H1 (cell line): Measurements from ENCODE around the gene SUDS3. TPM values are rescaled to one million over a fixed set of nuclear protein-coding genes. Genes with fewer than 3 reads are reported as not detected.

Experiments
- CTCF ChIA-PET: fragments of 300-600 bp; sonication (Branson Sonifier 250); formaldehyde crosslinking; loops from one replicate; lab custom pipeline; 2021; ENCODE audit not compliant: partially characterized antibody; lab: Charles Lee
- POLR2A ChIA-PET: fragments of 300-600 bp; sonication (Branson Sonifier 250); formaldehyde crosslinking; loops from one replicate; lab custom pipeline; 2021; ENCODE audit warnings: inconsistent platforms; ENCODE audit not compliant: partially characterized antibody; lab: Charles Lee
- DNase-seq, 2 experiments: peaks; one replicate each; pipeline versions ENCODE4 v3.0.0 to v3.0.0-alpha.2; 2010 to 2022; ENCODE audit warnings: low spot score in 2 of 2, low read depth in 1 of 2, mixed read lengths in 1 of 2
- FAIRE-seq: peaks from 2 replicates; lab custom pipeline; 2011; peaks lifted over from hg19 to GRCh38; lab: Jason Lieb, UNC
- H2AFZ ChIP-seq: 2 replicates; pipeline ENCODE4 v1.8.1; 2012; ENCODE audit warnings: low read length, inconsistent platforms
- H2AK5ac ChIP-seq: 2 replicates; pipeline ENCODE4 v1.6.1; 2013; ENCODE audit warnings: low read depth, low read length
- H2BK120ac ChIP-seq: replicated peaks from 2 replicates; pipeline ENCODE3; 2013; ENCODE audit warnings: low read depth, low read length, inconsistent platforms
- H2BK12ac ChIP-seq: 2 replicates; pipeline ENCODE4 v1.6.1; 2013; ENCODE audit warnings: low read depth, low read length
- H2BK15ac ChIP-seq: 2 replicates; pipeline ENCODE4 v1.6.1; 2013; ENCODE audit warnings: low read length
- H2BK20ac ChIP-seq: 2 replicates; pipeline ENCODE4 v1.6.1; 2013; ENCODE audit warnings: low read length
- H2BK5ac ChIP-seq: 2 replicates; pipeline ENCODE4 v1.6.1; 2013; ENCODE audit warnings: low read depth, low read length
- H3K14ac ChIP-seq: 2 replicates; pipeline ENCODE4 v1.6.1; 2013; ENCODE audit warnings: inconsistent platforms; ENCODE audit not compliant: insufficient read length
- H3K18ac ChIP-seq: 2 replicates; pipeline ENCODE4 v1.6.1; 2013; ENCODE audit warnings: low read length; ENCODE audit errors: extremely low read depth
- H3K23ac ChIP-seq: 2 replicates; pipeline ENCODE4 v1.6.1; 2013; ENCODE audit warnings: inconsistent platforms; ENCODE audit not compliant: insufficient read length
- H3K23me2 ChIP-seq: 2 replicates; pipeline ENCODE4 v1.6.1; 2013; ENCODE audit warnings: low read depth, low read length
- H3K27ac ChIP-seq: 2 replicates; pipeline ENCODE4 v1.6.1; 2011; ENCODE audit warnings: low read depth, low read length, inconsistent platforms
- H3K27me3 ChIP-seq, 4 experiments: replicated peaks in 1 of 4; 1 replicate in 1 of 4; 2 replicates in 3 of 4; pipeline versions ENCODE4 v1.6.1 to v1.8.1; 2011 to 2013; ENCODE audit warnings: low read length in 3 of 4, mild to moderate bottlenecking in 3 of 4, inconsistent platforms in 2 of 4, mixed read lengths in 2 of 4, moderate library complexity in 1 of 4; ENCODE audit not compliant: control insufficient read depth in 3 of 4, insufficient read depth in 3 of 4; ENCODE audit errors: extremely low read depth in 1 of 4
- H3K36me3 ChIP-seq, 4 experiments: 2 replicates each; pipeline versions ENCODE4 v1.6.1 to v1.8.1; 2011 to 2013; ENCODE audit warnings: mild to moderate bottlenecking in 4 of 4, low read length in 3 of 4, moderate library complexity in 2 of 4, control low read depth in 1 of 4, inconsistent platforms in 1 of 4; ENCODE audit not compliant: insufficient read depth in 4 of 4, control insufficient read depth in 2 of 4
- H3K4ac ChIP-seq: replicated peaks from 2 replicates; pipeline ENCODE3; 2013; ENCODE audit warnings: low read length, low read depth, mixed read lengths, inconsistent platforms; ENCODE audit not compliant: insufficient read length
- H3K4me1 ChIP-seq, 4 experiments: replicated peaks in 1 of 4; 1 replicate in 1 of 4; 2 replicates in 3 of 4; pipeline versions ENCODE4 v1.6.1 to v1.8.1; 2011 to 2013; ENCODE audit warnings: low read length in 3 of 4, inconsistent platforms in 2 of 4, mixed read lengths in 1 of 4; ENCODE audit not compliant: insufficient read depth in 4 of 4, control insufficient read depth in 3 of 4
- H3K4me2 ChIP-seq, 2 experiments: 2 replicates each; pipeline versions ENCODE4 v1.6.1 to v1.8.1; 2011 to 2013; ENCODE audit warnings: low read depth in 2 of 2, low read length in 2 of 2, control low read depth in 1 of 2, inconsistent platforms in 1 of 2, mild to moderate bottlenecking in 1 of 2; ENCODE audit not compliant: insufficient read depth in 1 of 2
- H3K4me3 ChIP-seq, 4 experiments: fragments of 200-600, 300-600 bp in 1 of 4; sonication (generic), shearing (Covaris generic), sonication (Bioruptor Twin) in 1 of 4; 2 replicates each; pipeline versions ENCODE4 v1.5.1 to v1.8.1; 2011 to 2016; ENCODE audit warnings: low read length in 4 of 4, low read depth in 3 of 4, control low read depth in 2 of 4, inconsistent platforms in 2 of 4, mild to moderate bottlenecking in 2 of 4, mixed read lengths in 1 of 4, moderate library complexity in 1 of 4; ENCODE audit not compliant: insufficient read depth in 2 of 4; ENCODE audit errors: extremely low read depth in 1 of 4
- H3K56ac ChIP-seq: replicated peaks from 2 replicates; pipeline ENCODE3; 2013; ENCODE audit warnings: low read depth, mild to moderate bottlenecking, mixed read lengths, low read length, inconsistent platforms; ENCODE audit not compliant: insufficient read length
- H3K79me1 ChIP-seq: 2 replicates; pipeline ENCODE4 v1.6.1; 2013; ENCODE audit warnings: low read depth, low read length, control low read depth
- H3K79me2 ChIP-seq, 2 experiments: 2 replicates each; pipeline versions ENCODE4 v1.6.1 to v1.8.1; 2012 to 2013; ENCODE audit warnings: low read length in 2 of 2, mild to moderate bottlenecking in 2 of 2, inconsistent platforms in 1 of 2; ENCODE audit not compliant: insufficient read depth in 2 of 2, control insufficient read depth in 1 of 2
- H3K9ac ChIP-seq, 4 experiments: replicated peaks in 1 of 4; 1 replicate in 1 of 4; 2 replicates in 3 of 4; pipeline versions ENCODE4 v1.6.1 to v1.8.1; 2011 to 2013; ENCODE audit warnings: low read depth in 3 of 4, low read length in 3 of 4, control low read depth in 2 of 4, mild to moderate bottlenecking in 2 of 4, moderate library complexity in 2 of 4, inconsistent platforms in 1 of 4; ENCODE audit errors: extremely low read depth in 1 of 4
- H3K9me3 ChIP-seq, 2 experiments: 2 replicates each; pipeline versions ENCODE4 v1.6.1 to v1.8.1; 2012 to 2013; ENCODE audit warnings: mild to moderate bottlenecking in 2 of 2, moderate library complexity in 2 of 2, control low read depth in 1 of 2, inconsistent platforms in 1 of 2, low read depth in 1 of 2, low read length in 1 of 2, mixed read lengths in 1 of 2; ENCODE audit not compliant: insufficient read depth in 2 of 2
- H4K20me1 ChIP-seq, 2 experiments: replicated peaks in 1 of 2; 2 replicates each; pipeline versions ENCODE3 to v1.8.1; 2011 to 2013; ENCODE audit warnings: inconsistent platforms in 2 of 2, low read length in 2 of 2, mild to moderate bottlenecking in 1 of 2; ENCODE audit not compliant: insufficient read depth in 2 of 2, control insufficient read depth in 1 of 2
- H4K5ac ChIP-seq: 2 replicates; pipeline ENCODE4 v1.6.1; 2013; ENCODE audit warnings: low read length, low read depth, mixed read lengths, inconsistent platforms; ENCODE audit not compliant: insufficient read length
- H4K8ac ChIP-seq: 2 replicates; pipeline ENCODE4 v1.8.0; 2013; ENCODE audit warnings: mild to moderate bottlenecking, moderate library complexity, low read length, inconsistent platforms; ENCODE audit not compliant: insufficient read depth; ENCODE audit errors: extremely low read depth
- H4K91ac ChIP-seq: replicated peaks from 2 replicates; pipeline ENCODE3; 2013; ENCODE audit warnings: low read length, mixed read lengths, inconsistent platforms; ENCODE audit not compliant: insufficient read length
- ATF2 ChIP-seq: IDR thresholded peaks from 2 replicates; pipeline ENCODE4 v1.6.1; 2012; ENCODE audit warnings: low read length, inconsistent platforms
- BACH1 ChIP-seq: IDR thresholded peaks from 2 replicates; pipeline ENCODE4 v1.6.1; 2012; ENCODE audit warnings: low read length, improper control_type of control experiment
- CHD1 ChIP-seq: IDR thresholded peaks from 2 replicates; pipeline ENCODE4 v1.6.1; 2012; ENCODE audit warnings: low read depth, low read length, improper control_type of control experiment
- CHD2 ChIP-seq: IDR thresholded peaks from 2 replicates; pipeline ENCODE4 v1.6.1; 2012; ENCODE audit warnings: low read length, improper control_type of control experiment
- CTBP2 ChIP-seq: IDR thresholded peaks from 2 replicates; pipeline ENCODE4 v1.7.0; 2011; ENCODE audit warnings: borderline replicate concordance, mild to moderate bottlenecking, moderate library complexity, mixed read lengths, low read length; ENCODE audit not compliant: insufficient read depth, insufficient read length
- JUN ChIP-seq: IDR thresholded peaks from 2 replicates; pipeline ENCODE4 v1.6.1; 2011; ENCODE audit warnings: low read depth, mild to moderate bottlenecking, improper control_type of control experiment, low read length
- POU5F1 ChIP-seq: IDR thresholded peaks from 2 replicates; pipeline ENCODE4 v1.6.1; 2011; ENCODE audit warnings: low read depth, mild to moderate bottlenecking, low read length, moderate library complexity
- RFX5 ChIP-seq: IDR thresholded peaks from 2 replicates; pipeline ENCODE4 v1.6.1; 2011; ENCODE audit warnings: low read depth, low read length, improper control_type of control experiment, borderline replicate concordance
- RNF2 ChIP-seq: fragments of 200-900, 300-1000 bp; sonication (generic); IDR thresholded peaks from 2 replicates; pipeline ENCODE4 v1.7.1; 2016; ENCODE audit warnings: borderline replicate concordance, low read depth, mild to moderate bottlenecking, antibody characterized with exemption, low read length; ENCODE audit not compliant: poor library complexity, severe bottlenecking; ENCODE audit errors: missing control alignments
- SIRT6 ChIP-seq: IDR thresholded peaks from one replicate; pipeline ENCODE4 v1.7.1; 2012; ENCODE audit warnings: low read length, inconsistent platforms
- SP1 ChIP-seq: IDR thresholded peaks from 2 replicates; pipeline ENCODE4 v1.6.1; 2011; ENCODE audit warnings: low read depth, low read length
- TAF1 ChIP-seq: IDR thresholded peaks from 2 replicates; pipeline ENCODE4 v1.6.1; 2011; ENCODE audit warnings: mild to moderate bottlenecking, low read depth, low read length
- TAF7 ChIP-seq: optimal IDR thresholded peaks from 2 replicates; pipeline ENCODE3; 2011; ENCODE audit warnings: low read depth, mild to moderate bottlenecking, inconsistent platforms, low read length, moderate library complexity, borderline replicate concordance
- WGBS, 2 experiments: shearing (Covaris generic) in 1 of 2; methylation state at CpG; one replicate each; pipeline versions ENCODE4 v1.1.6 to v1.1.7; 2013 to 2015; ENCODE audit warnings: low lambda C conversion rate in 2 of 2, mixed read lengths in 2 of 2, inconsistent platforms in 1 of 2, low coverage in 1 of 2, missing lambda C conversion rate in 1 of 2; ENCODE audit not compliant: insufficient replicate concordance in 2 of 2, insufficient coverage in 1 of 2, insufficient read length in 1 of 2; ENCODE audit errors: extremely low coverage in 1 of 2, missing lambda C conversion rate in 1 of 2; 5-methylcytosine and 5-hydroxymethylcytosine counted together
- polyA plus RNA-seq, 7 experiments: library from polyadenylated mRNA; depleted of rRNA in 3 of 7; stranded (reverse) in 5 of 7; unstranded in 2 of 7; fragments of >200 nt in 5 of 7; fragments of 200-250 nt in 2 of 7; gene quantifications; 1 replicate in 5 of 7; 2 replicates in 1 of 7; 4 replicates in 1 of 7; pipeline versions ENCODE4 v1.2.1 to v1.2.3, GENCODE V29; 2011 to 2013; ENCODE audit warnings: missing spikeins in 2 of 7, mixed read lengths in 2 of 7
- total RNA-seq: library from RNA; stranded (reverse); fragmentation: NEBNext Ultra II Directional; extraction: Animal tissue kit (Norgen Biotek cat#: 25700); gene quantifications from 2 replicates; pipeline ENCODE4 v1.2.1, GENCODE V29; 2021

Gene SUDS3
- total and polyA plus RNA-seq, 2 of the 8 experiments (the other 6 are each of a cell fraction or from before 2014, with no cell fraction given): 30.0 to 58.7 TPM

DNA sequence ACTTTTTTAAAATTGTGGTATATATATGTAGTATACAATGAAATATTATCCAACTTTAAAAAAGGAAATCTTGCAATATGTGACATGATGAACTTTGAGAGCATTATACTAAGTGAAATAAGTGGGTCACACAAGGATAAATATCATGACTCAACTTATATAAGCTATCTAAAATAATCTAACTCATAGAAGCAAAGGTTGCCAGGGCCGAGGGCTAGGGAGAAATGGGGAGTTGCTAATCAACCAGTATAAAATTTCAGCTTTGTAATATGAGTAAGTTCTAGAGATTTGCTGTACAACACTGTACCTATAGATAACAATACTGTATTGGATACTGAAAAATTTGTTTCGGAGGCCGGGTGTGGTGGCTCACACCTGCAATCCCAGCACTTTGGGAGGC, 42.1 kb upstream of the SUDS3 start:
- no peaks in the 10 kb centered on the region for H3K23me2 ChIP-seq
- ChIA-PET CTCF (interaction anchor here (0.9 kb wide), 1 partner anchor 24 kb away, joined by 3 read pairs; no protein-coding TSS in a partner anchor), POLR2A (no interaction called here)
- no peak for TF ChIP-seq TAF7
- TF ChIP-seq RNF2: no peak
- no peak for TF ChIP-seq RFX5
- no peak for TF ChIP-seq BACH1
- no peak for TF ChIP-seq JUN
- TF ChIP-seq ATF2: no peak
- TF ChIP-seq CHD2: no peak
- TF ChIP-seq SIRT6: no peak
- no peak for TF ChIP-seq TAF1
- no peak for TF ChIP-seq SP1
- TF ChIP-seq CHD1: no peak
- no peak for TF ChIP-seq CTBP2
- no peak for TF ChIP-seq POU5F1
- H3K23ac ChIP-seq: no peak overlapping the region
- H4K8ac ChIP-seq: no peak overlapping the region
- H3K9ac ChIP-seq: no peak overlapping the region
- no peaks in the 10 kb centered on the region for H4K20me1 ChIP-seq
- no peak overlapping the region for H2BK20ac ChIP-seq
- no peak overlapping the region for H2AK5ac ChIP-seq
- no peak overlapping the region for H2BK5ac ChIP-seq
- H3K9me3 ChIP-seq: no peaks in the 10 kb centered on the region
- H3K27ac ChIP-seq: no peak overlapping the region
- no peak overlapping the region for H2BK120ac ChIP-seq
- H4K5ac ChIP-seq: no peak overlapping the region
- H3K4me2 ChIP-seq: no peak overlapping the region
- H2BK12ac ChIP-seq: no peak overlapping the region
- no peak overlapping the region for H2AFZ ChIP-seq
- H3K18ac ChIP-seq: no peak overlapping the region
- no peak overlapping the region for H3K14ac ChIP-seq
- H3K79me2 ChIP-seq: no peaks in the 10 kb centered on the region
- no peak for DNase-seq
- H3K4me1 ChIP-seq: no peaks in the 10 kb centered on the region; a peak in 1 of 7 replicates
- no peak overlapping the region for H3K4me3 ChIP-seq
- no peak overlapping the region for H2BK15ac ChIP-seq
- no peak overlapping the region for H4K91ac ChIP-seq
- no peak overlapping the region for H3K56ac ChIP-seq
- H3K36me3 ChIP-seq: no peaks in the 10 kb centered on the region
- H3K27me3 ChIP-seq: no peaks in the 10 kb centered on the region
- no peak overlapping the region for H3K4ac ChIP-seq
- no peak for FAIRE-seq
- no peaks in the 10 kb centered on the region for H3K79me1 ChIP-seq
- 88% methylated on average over 3 of the region's 3 CpGs; no CpG with 5 or more reads in 1 of the 2 experiments for WGBS, 2 experiments
